Measurements from ENCODE around the gene RANBP10. TPM values are rescaled to one million over a fixed set of nuclear protein-coding genes. Genes with fewer than 3 reads are reported as not detected.

Gene RANBP10
- total and polyA plus RNA-seq, 9 of the 15 experiments (the other 6 are each of a cell fraction or from before 2014, with no cell fraction given) = 0.61 to 19.3 (median 5.9) TPM

GRCh38 chr16:67801241-67801640 is 5.1 kb downstream of the RANBP10 start:
- Histone ChIP-seq H3K9me3 (replicated peaks; ENCODE audit: control insufficient read depth, insufficient read depth, low read depth, low read length) (no peaks in the 10 kb centered on the region), H3K27ac (ENCODE audit: extremely low read depth, low read depth, low read length) (0 out of 3 replicates have a peak overlapping the region, but pooled peaks have one; percentile 49), H2AFZ (ENCODE audit: low read depth, low read length) (no peak overlapping the region), H3K4me3 (no peak overlapping the region), H3K27me3 (ENCODE audit: control insufficient read depth in 2 of 2, insufficient read depth in 2 of 2, low read length in 2 of 2) (no peaks in the 10 kb centered on the region), H4K20me1 (replicated peaks; ENCODE audit: control insufficient read depth, insufficient read depth, low read length) (0 out of 2 replicates have a peak, but pooled peaks cover 9% of the 10 kb centered on the region), H3K9me1 (ENCODE audit: control insufficient read depth, insufficient read depth, low read length) (no peaks in the 10 kb centered on the region), H3K9ac (ENCODE audit: insufficient read depth in 1 of 2, low read depth in 2 of 2, low read length in 2 of 2) (peak overlapping the region in 1 of 2 experiments; percentile 1; a peak in 1 of 4 replicates), H3K79me2 (ENCODE audit: control insufficient read depth, insufficient read depth, low read length) (peaks cover 64% of the 10 kb centered on the region), H3K4me2 (ENCODE audit: insufficient read depth, low read length) (peak overlapping the region; percentile 18; the same call in 1 of the 2 replicates), H3K36me3 (ENCODE audit: control insufficient read depth, insufficient read depth, low read length) (peaks cover 58% of the 10 kb centered on the region; the same call in 2 of the 3 replicates), H3K4me1 (replicated peaks in 1 of 2; ENCODE audit: control insufficient read depth in 2 of 2, insufficient read depth in 2 of 2, low read length in 2 of 2) (peaks cover 20 to 31% of the 10 kb centered on the region in 2 experiments)
- TF ChIP-seq ZNF24 (IDR thresholded peaks at IDR 0.05) (peak; percentile 69), TEAD2 (tag; IDR thresholded peaks at IDR 0.05) (0 out of 2 replicates have a peak, but pooled peaks have one; percentile 13), E2F5 (CRISPR knock-in tag; IDR thresholded peaks at IDR 0.05) (no peak)
- ChIA-PET CTCF (ENCODE audit: low intra/inter-chr PET ratio) (no interaction called here), POLR2A (interaction anchor here (0.5 to 1.8 kb wide), 5 partner anchors 9 to 150 kb away, joined by 3 to 5 read pairs (median 3); partner anchors contain the start of gene NUTF2)
- DNase-seq (ENCODE audit: extremely low read depth in 1 of 4, low spot score in 3 of 4) = peak in 2 of 4 experiments; percentile 8 to 11
- FAIRE-seq = no peak
- ATAC-seq = no peak
- no TSS peak for BruUV-seq (replicated peaks)
- in situ Hi-C loops (cut with MboI) (no loop called here), intact Hi-C loops (cut with micrococcal nuclease) (no loop called here)
- WGBS (ENCODE audit: insufficient coverage, low coverage, missing lambda C conversion rate) = 55% methylated on average over 1 of the region's 1 CpG
